Fibroblast of lung (primary cell): ENCODE data around the gene NAV3.

ENCODE experiments used
- CTCF ChIP-seq, 2 donors: IDR thresholded peaks in 1 of 2; conservative IDR thresholded peaks in 1 of 2; 1 replicate in 1 of 2; 2 replicates in 1 of 2; pipeline ENCODE4 v1.5.1; 2011 to 2012; ENCODE audit warnings: low read length in 2 of 2, control low read depth in 1 of 2, inconsistent platforms in 1 of 2, low read depth in 1 of 2, mild to moderate bottlenecking in 1 of 2
- EZH2 ChIP-seq: IDR thresholded peaks from 2 replicates; pipeline ENCODE4 v1.5.1; 2012; ENCODE audit warnings: low read length, control low read depth, mild to moderate bottlenecking; ENCODE audit errors: missing control alignments

GRCh38 chr12:78155546-78155945 lies 324.9 kb downstream of the NAV3 start:
- TF ChIP-seq EZH2 (no peak), CTCF (conservative IDR thresholded peaks at IDR 0.05 in 1 of 2, IDR thresholded peaks at IDR 0.05 in 1 of 2; ENCODE audit: low read depth in 1 of 2, low read length in 2 of 2) (no peak)
